ENCODE measurements around the gene FHIP2A.

The FHIP2A gene

GRCh38 chr10:114862456-114862855, 40.9 kb downstream of the FHIP2A start:
- DNase-seq (ENCODE audit: low spot score in 2 of 2): no peak
- ATAC-seq: no peak
- no peaks in the 10 kb centered on the region for H3K9me3 Mint-ChIP-seq
- no peak overlapping the region for H3K4me3 Mint-ChIP-seq
- H3K27ac Mint-ChIP-seq: no peak overlapping the region
- peaks cover 93% of the 10 kb centered on the region for H3K36me3 Mint-ChIP-seq
- H3K4me1 Mint-ChIP-seq: peaks cover 9% of the 10 kb centered on the region

- peaks cover 44% of the 10 kb centered on the region for H3K36me3 Mint-ChIP-seq
- ATAC-seq (no peak), DNase-seq (ENCODE audit: low spot score in 2 of 2) (no peak)
- H3K4me1 Mint-ChIP-seq: no peaks in the 10 kb centered on the region
- no peak overlapping the region for H3K4me3 Mint-ChIP-seq
- no peak overlapping the region for H3K27ac Mint-ChIP-seq
- H3K9me3 Mint-ChIP-seq: no peaks in the 10 kb centered on the region
Measured at GRCh38 chr10:114867365-114867764, 45.8 kb downstream of the FHIP2A start.

GRCh38 chr10:114868870-114869519, 47.4 kb downstream of the FHIP2A start:
- ATAC-seq (no peak), DNase-seq (ENCODE audit: low spot score in 2 of 2) (no peak)
- H3K4me3 Mint-ChIP-seq: no peak overlapping the region
- no peak overlapping the region for H3K27ac Mint-ChIP-seq
- no peaks in the 10 kb centered on the region for H3K4me1 Mint-ChIP-seq
- H3K9me3 Mint-ChIP-seq: no peaks in the 10 kb centered on the region
- peaks cover 29% of the 10 kb centered on the region for H3K36me3 Mint-ChIP-seq

- Mint-ChIP-seq H3K9me3 (no peaks in the 10 kb centered on the region), H3K36me3 (peaks cover 24% of the 10 kb centered on the region), H3K27ac (no peak overlapping the region), H3K4me3 (no peak overlapping the region), H3K4me1 (no peaks in the 10 kb centered on the region)
- DNase-seq (ENCODE audit: low spot score in 2 of 2): no peak
- no peak for ATAC-seq
Measured at GRCh38 chr10:114869520-114869892, 47.9 kb downstream of the FHIP2A start.

GRCh38 chr10:114870486-114870885, 48.9 kb downstream of the FHIP2A start:
- Mint-ChIP-seq H3K9me3 (no peaks in the 10 kb centered on the region), H3K4me3 (no peak overlapping the region), H3K27ac (no peak overlapping the region), H3K4me1 (peaks cover 7% of the 10 kb centered on the region), H3K36me3 (peaks cover 14% of the 10 kb centered on the region)
- DNase-seq (ENCODE audit: low spot score in 2 of 2): no peak
- ATAC-seq: no peak

- no peak overlapping the region for H3K4me3 Mint-ChIP-seq
- peaks cover 6% of the 10 kb centered on the region for H3K36me3 Mint-ChIP-seq
Measured at GRCh38 chr10:114871379-114871778, 49.8 kb downstream of the FHIP2A start.

More at GRCh38 chr10:114871379-114871778, 49.8 kb downstream of the FHIP2A start:
- Mint-ChIP-seq H3K4me1 (peaks cover 16% of the 10 kb centered on the region), H3K9me3 (no peaks in the 10 kb centered on the region), H3K27ac (no peak overlapping the region)
- DNase-seq (ENCODE audit: low spot score in 2 of 2) (no peak), ATAC-seq (no peak)

Measured in stimulated activated effector memory CD8-positive, alpha-beta T cell treated with anti-CD3 and anti-CD28 coated beads, Interleukin-12 subunit alpha, Interleukin-12 subunit beta, amount 100 ng/mL, for 72 hours (primary cell).